Stomach (tissue), 9 donors: Measurements from ENCODE around the gene ADAMTS6. TPM values are rescaled to one million over a fixed set of nuclear protein-coding genes. Genes with fewer than 3 reads are reported as not detected.

Experiments
- DNase-seq, 2 donors: peaks; one replicate each; pipeline versions ENCODE4 v3.0.0 to v3.0.0-alpha.2; 2013 to 2019
- H3K27ac ChIP-seq, 5 donors: fragments of 200-600 bp in 4 of 5; sonication (generic) in 4 of 5; one replicate each; pipeline ENCODE4 v1.5.1; 2013 to 2019; ENCODE audit warnings: mild to moderate bottlenecking in 1 of 5, moderate library complexity in 1 of 5
- H3K27me3 ChIP-seq, 3 donors: fragments of 200-600 bp; sonication (generic); one replicate each; pipeline ENCODE4 v1.5.1; 2017 to 2019; ENCODE audit warnings: mixed run types in 1 of 3
- H3K36me3 ChIP-seq, 4 donors: fragments of 200-600 bp; sonication (generic); 1 replicate in 3 of 4; 2 replicates in 1 of 4; pipeline ENCODE4 v1.5.1; 2016 to 2019
- H3K4me1 ChIP-seq, 4 donors: fragments of 200-600 bp; sonication (generic); one replicate each; pipeline ENCODE4 v1.5.1; 2016 to 2019
- H3K4me3 ChIP-seq, 4 donors: fragments of 200-600 bp; sonication (generic) in 3 of 4; one replicate each; pipeline ENCODE4 v1.5.1; 2016 to 2019; ENCODE audit warnings: mild to moderate bottlenecking in 1 of 4
- H3K9me3 ChIP-seq, 4 donors: fragments of 200-600 bp; sonication (generic); one replicate each; pipeline ENCODE4 v1.5.1; 2016 to 2019
- EP300 ChIP-seq: sonication (generic); formaldehyde crosslinking; IDR thresholded peaks from one replicate; pipeline ENCODE4 v1.6.1; 2017; ENCODE audit warnings: antibody characterized with exemption
- POLR2A ChIP-seq, 4 donors: fragments of 450-650 bp; IDR thresholded peaks; one replicate each; pipeline ENCODE4 v1.6.1; 2016; ENCODE audit warnings: antibody characterized with exemption in 4 of 4, control low read depth in 2 of 4, mild to moderate bottlenecking in 1 of 4, moderate library complexity in 1 of 4
- POLR2AphosphoS5 ChIP-seq, 3 donors: sonication (generic); formaldehyde crosslinking; IDR thresholded peaks; one replicate each; pipeline ENCODE4 v1.6.1; 2016; ENCODE audit warnings: antibody characterized with exemption in 3 of 3
- WGBS, 5 donors: extraction: QIAGEN DNeasy Blood & Tissue Kit in 3 of 5; methylation state at CpG; one replicate each; pipeline versions ENCODE4 v1.1.5 to v1.1.7; 2013 to 2018; 5-methylcytosine and 5-hydroxymethylcytosine counted together
- intact Hi-C: fragments of 100-400 bp; cut with DNase I; formaldehyde crosslinking; loops from one replicate; pipeline ENCODE4 v1.15.1; 2023; ENCODE audit warnings: low total_unique reads
- polyA plus RNA-seq, 3 donors: library from polyadenylated mRNA; stranded (reverse); fragments of 200-250 nt; gene quantifications; one replicate each; pipeline ENCODE4 v1.2.3, GENCODE V29; 2013
- total RNA-seq, 5 donors: library from RNA; depleted of rRNA; stranded (reverse); fragments of >200 nt; gene quantifications; one replicate each; pipeline versions ENCODE4 v1.1.0 to v1.2.3, GENCODE V29; 2014 to 2016
- TF ChIP-seq, protein P1 (sequence below), 7 experiments: fragments of 450-650 bp in 4 of 7; fragments of 200-600 bp in 3 of 7; sonication (generic) in 3 of 7; IDR thresholded peaks; one replicate each; pipeline ENCODE4 v1.5.1; 2016 to 2019; ENCODE audit warnings: antibody characterized with exemption in 7 of 7, control low read depth in 2 of 7, mild to moderate bottlenecking in 1 of 7
- donor health status: healthy with polysubstance abuse.
- donor health status: Bipolar disorder and iron deficiency.
- donor health status: healthy.

The ADAMTS6 gene
- total and polyA plus RNA-seq, 8 donors: 0.15 to 43.3 (median 0.58) TPM; not detected in 1

DNA sequence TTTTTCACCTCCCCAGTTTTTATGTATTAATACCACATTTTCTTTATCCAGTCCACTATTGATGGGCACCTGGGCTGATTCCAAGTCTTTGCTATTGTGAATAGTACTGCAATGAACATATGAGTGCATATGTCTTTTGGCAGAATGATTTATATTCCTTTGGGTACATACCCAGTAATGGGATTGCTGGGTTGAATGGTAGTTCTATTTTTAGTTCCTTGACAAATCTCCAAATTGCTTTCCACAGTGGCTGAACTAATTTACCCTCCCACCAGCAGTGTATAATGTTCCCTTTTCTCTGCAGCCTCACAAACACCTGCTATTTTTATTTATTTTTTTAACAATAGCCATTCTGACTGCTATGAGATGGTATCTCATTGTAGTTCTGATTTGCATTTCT, 340.2 kb downstream of the ADAMTS6 start:
- intact Hi-C loops: no loop called here
- Histone ChIP-seq H3K9me3 (no peaks in the 10 kb centered on the region), H3K36me3 (no peaks in the 10 kb centered on the region), H3K27me3 (no peaks in the 10 kb centered on the region), H3K4me1 (peaks cover 0 to 9% (median 0%) of the 10 kb centered on the region in 4 donors), H3K4me3 (no peak overlapping the region), H3K27ac (no peak overlapping the region)
- TF ChIP-seq, protein P1, sequence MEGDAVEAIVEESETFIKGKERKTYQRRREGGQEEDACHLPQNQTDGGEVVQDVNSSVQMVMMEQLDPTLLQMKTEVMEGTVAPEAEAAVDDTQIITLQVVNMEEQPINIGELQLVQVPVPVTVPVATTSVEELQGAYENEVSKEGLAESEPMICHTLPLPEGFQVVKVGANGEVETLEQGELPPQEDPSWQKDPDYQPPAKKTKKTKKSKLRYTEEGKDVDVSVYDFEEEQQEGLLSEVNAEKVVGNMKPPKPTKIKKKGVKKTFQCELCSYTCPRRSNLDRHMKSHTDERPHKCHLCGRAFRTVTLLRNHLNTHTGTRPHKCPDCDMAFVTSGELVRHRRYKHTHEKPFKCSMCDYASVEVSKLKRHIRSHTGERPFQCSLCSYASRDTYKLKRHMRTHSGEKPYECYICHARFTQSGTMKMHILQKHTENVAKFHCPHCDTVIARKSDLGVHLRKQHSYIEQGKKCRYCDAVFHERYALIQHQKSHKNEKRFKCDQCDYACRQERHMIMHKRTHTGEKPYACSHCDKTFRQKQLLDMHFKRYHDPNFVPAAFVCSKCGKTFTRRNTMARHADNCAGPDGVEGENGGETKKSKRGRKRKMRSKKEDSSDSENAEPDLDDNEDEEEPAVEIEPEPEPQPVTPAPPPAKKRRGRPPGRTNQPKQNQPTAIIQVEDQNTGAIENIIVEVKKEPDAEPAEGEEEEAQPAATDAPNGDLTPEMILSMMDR (IDR thresholded peaks at IDR 0.05): no peak
- no peak for TF ChIP-seq POLR2A (IDR thresholded peaks at IDR 0.05)
- TF ChIP-seq EP300: no peak
- TF ChIP-seq POLR2AphosphoS5 (IDR thresholded peaks at IDR 0.05): no peak
- DNase-seq: no peak

DNA sequence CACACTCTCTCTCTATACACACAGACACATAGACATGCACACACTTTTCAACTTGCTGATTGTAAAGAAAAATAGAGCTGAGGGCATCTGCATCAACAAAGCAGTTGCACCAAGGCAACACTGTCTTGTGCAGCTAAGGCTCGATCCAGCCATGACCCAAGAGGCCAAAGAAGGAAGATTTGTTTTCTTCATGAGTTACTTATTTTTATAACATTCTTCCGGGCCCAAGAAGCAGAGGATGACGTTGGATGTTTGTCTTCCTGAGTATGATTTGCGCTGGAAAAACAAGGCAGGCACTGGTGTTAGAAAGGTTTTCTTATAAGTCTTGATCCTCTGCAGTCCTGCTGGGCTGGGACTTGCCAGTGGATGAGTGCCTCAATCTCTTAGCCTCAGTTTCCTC, 344.1 kb downstream of the ADAMTS6 start:
- TF ChIP-seq POLR2AphosphoS5 (IDR thresholded peaks at IDR 0.05): no peak
- H3K36me3 ChIP-seq: no peaks in the 10 kb centered on the region
- DNase-seq: no peak
- H3K27me3 ChIP-seq: no peaks in the 10 kb centered on the region
- peaks cover 0 to 9% (median 0%) of the 10 kb centered on the region in 4 donors for H3K4me1 ChIP-seq
- intact Hi-C loops: no loop called here
- H3K27ac ChIP-seq: no peak overlapping the region
- WGBS, 5 donors: 35 to 48% (median 41%) methylated on average over 4 of the region's 4 CpGs
- H3K9me3 ChIP-seq: no peaks in the 10 kb centered on the region
- H3K4me3 ChIP-seq: no peak overlapping the region

DNA sequence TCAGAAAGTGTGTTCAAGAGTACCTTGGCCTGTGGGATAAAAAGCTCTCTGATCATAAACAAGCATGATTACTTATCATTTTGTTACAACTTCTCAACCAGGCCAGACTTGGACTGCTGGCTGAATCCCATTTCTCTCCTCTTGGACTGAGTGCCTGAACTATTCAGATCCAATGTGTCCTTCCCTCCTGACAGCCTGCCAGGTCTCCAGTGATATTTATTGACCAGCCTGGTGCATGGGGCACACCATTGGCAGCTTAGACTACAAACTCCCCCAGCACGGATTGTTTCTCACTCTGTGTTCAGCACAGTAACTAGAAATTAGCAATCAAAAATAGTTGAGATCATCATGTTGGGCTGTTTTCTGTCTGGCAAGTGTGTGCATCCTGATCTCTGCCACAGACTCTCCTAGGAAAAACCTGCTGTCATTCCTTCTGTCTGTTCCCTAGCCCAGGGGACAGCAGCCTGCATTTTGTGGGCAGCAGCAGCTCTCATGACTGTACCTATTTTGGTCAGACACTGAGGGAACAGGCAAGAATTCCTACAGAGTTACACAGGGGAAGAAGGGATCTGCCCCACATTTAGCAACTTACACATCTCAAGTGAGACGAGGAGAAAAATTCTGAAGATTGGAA, 348.1 kb downstream of the ADAMTS6 start:
- no peak for DNase-seq
- Histone ChIP-seq H3K36me3 (no peaks in the 10 kb centered on the region), H3K4me1 (peaks cover 0 to under 1% (median 0%) of the 10 kb centered on the region in 4 donors), H3K4me3 (no peak overlapping the region), H3K27ac (peak overlapping the region in 3 of 5 donors; percentile 11 to 32 (median 22)), H3K9me3 (no peaks in the 10 kb centered on the region), H3K27me3 (no peaks in the 10 kb centered on the region)
- TF ChIP-seq, protein P1 (IDR thresholded peaks at IDR 0.05): no peak
- TF ChIP-seq EP300: no peak
- TF ChIP-seq POLR2AphosphoS5 (IDR thresholded peaks at IDR 0.05): no peak
- no peak for TF ChIP-seq POLR2A (IDR thresholded peaks at IDR 0.05)
- 63 to 82% (median 80%) methylated on average over 2 of the region's 2 CpGs for WGBS, 5 donors
- intact Hi-C loops: no loop called here

GRCh38 chr5:65132386-65132785, 349.3 kb downstream of the ADAMTS6 start:
- Histone ChIP-seq H3K27ac (no peak overlapping the region), H3K4me3 (no peak overlapping the region), H3K27me3 (no peaks in the 10 kb centered on the region), H3K36me3 (no peaks in the 10 kb centered on the region), H3K4me1 (peaks cover 0 to 6% (median 0%) of the 10 kb centered on the region in 4 donors), H3K9me3 (no peaks in the 10 kb centered on the region)
- DNase-seq: no peak
- TF ChIP-seq, protein P1 (IDR thresholded peaks at IDR 0.05): no peak
- TF ChIP-seq POLR2AphosphoS5 (IDR thresholded peaks at IDR 0.05): no peak
- no peak for TF ChIP-seq EP300
- TF ChIP-seq POLR2A (IDR thresholded peaks at IDR 0.05): no peak
- 93 to 97% (median 95%) methylated on average over 4 of the region's 4 CpGs for WGBS, 5 donors
- intact Hi-C loops: no loop called here

DNA sequence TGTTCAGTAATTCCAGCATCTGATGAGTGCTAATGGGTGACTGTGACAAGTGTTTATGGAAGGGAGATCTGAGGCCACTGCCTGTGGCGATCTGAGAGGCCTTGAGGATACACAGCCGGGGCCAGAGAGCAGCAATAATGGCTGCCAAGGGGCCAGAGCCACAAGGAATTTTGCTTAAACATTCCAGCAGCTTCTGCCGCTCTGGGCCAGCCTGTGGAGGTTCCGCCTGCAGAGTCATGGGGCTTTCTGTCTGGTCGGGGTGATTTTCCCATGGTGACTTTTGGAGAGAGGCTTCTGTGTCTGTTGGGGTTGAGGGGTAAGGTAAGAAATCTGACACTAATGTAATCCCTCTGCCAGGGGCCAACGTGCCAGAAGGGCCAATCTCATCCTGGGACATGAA, 353.5 kb downstream of the ADAMTS6 start:
- no peak for TF ChIP-seq EP300
- TF ChIP-seq, protein P1 (IDR thresholded peaks at IDR 0.05): no peak
- TF ChIP-seq POLR2A (IDR thresholded peaks at IDR 0.05): no peak
- no peak for TF ChIP-seq POLR2AphosphoS5 (IDR thresholded peaks at IDR 0.05)
- DNase-seq: peak in 1 of 2 donors; percentile 16
- Histone ChIP-seq H3K4me1 (peaks cover 0 to 23% (median 7%) of the 10 kb centered on the region in 4 donors), H3K36me3 (no peaks in the 10 kb centered on the region), H3K4me3 (no peak overlapping the region), H3K27ac (peak overlapping the region in 4 of 5 donors; percentile 25 to 83 (median 61)), H3K9me3 (no peaks in the 10 kb centered on the region), H3K27me3 (no peaks in the 10 kb centered on the region)
- intact Hi-C loops: no loop called here
- WGBS, 5 donors: 64 to 71% (median 67%) methylated on average over 6 of the region's 6 CpGs
